ACC112 (cell line): ENCODE results near the gene PSME1.

Experiments
- H2AFZ ChIP-seq: fragments of 200-600 bp; sonication (generic); one replicate; pipeline ENCODE4 v1.6.0; 2017; ENCODE audit warnings: antibody characterized with exemption, low read length; ENCODE audit not compliant: unreplicated experiment
- H3K27ac ChIP-seq: fragments of 200-600 bp; sonication (generic); 2 replicates; pipeline ENCODE4 v1.5.1; 2014; ENCODE audit warnings: low read depth, mild to moderate bottlenecking, antibody characterized with exemption, low read length, moderate library complexity
- H3K27me3 ChIP-seq: fragments of 200-600 bp; sonication (generic); 2 replicates; pipeline ENCODE4 v1.6.1; 2014; ENCODE audit warnings: mild to moderate bottlenecking, antibody characterized with exemption, low read length, moderate library complexity, mixed read lengths; ENCODE audit not compliant: insufficient read depth
- H3K36me3 ChIP-seq: fragments of 200-600 bp; sonication (generic); 2 replicates; pipeline ENCODE4 v1.6.1; 2016; ENCODE audit warnings: mild to moderate bottlenecking, antibody characterized with exemption, low read length, moderate library complexity, mixed read lengths; ENCODE audit not compliant: insufficient read depth
- H3K4me1 ChIP-seq: fragments of 200-600 bp; sonication (generic); one replicate; pipeline ENCODE4 v1.6.1; 2016; ENCODE audit warnings: low read length, mixed read lengths; ENCODE audit not compliant: insufficient read depth, unreplicated experiment, control insufficient read depth
- H3K4me3 ChIP-seq: fragments of 200-600 bp; sonication (generic); 2 replicates; pipeline ENCODE4 v1.5.1; 2014; ENCODE audit warnings: mild to moderate bottlenecking, low read depth, low read length
- H3K79me2 ChIP-seq: fragments of 200-600 bp; sonication (generic); one replicate; pipeline ENCODE4 v1.6.0; 2016; ENCODE audit warnings: low read length; ENCODE audit not compliant: control insufficient read depth, unreplicated experiment, insufficient read depth

Gene PSME1

DNA sequence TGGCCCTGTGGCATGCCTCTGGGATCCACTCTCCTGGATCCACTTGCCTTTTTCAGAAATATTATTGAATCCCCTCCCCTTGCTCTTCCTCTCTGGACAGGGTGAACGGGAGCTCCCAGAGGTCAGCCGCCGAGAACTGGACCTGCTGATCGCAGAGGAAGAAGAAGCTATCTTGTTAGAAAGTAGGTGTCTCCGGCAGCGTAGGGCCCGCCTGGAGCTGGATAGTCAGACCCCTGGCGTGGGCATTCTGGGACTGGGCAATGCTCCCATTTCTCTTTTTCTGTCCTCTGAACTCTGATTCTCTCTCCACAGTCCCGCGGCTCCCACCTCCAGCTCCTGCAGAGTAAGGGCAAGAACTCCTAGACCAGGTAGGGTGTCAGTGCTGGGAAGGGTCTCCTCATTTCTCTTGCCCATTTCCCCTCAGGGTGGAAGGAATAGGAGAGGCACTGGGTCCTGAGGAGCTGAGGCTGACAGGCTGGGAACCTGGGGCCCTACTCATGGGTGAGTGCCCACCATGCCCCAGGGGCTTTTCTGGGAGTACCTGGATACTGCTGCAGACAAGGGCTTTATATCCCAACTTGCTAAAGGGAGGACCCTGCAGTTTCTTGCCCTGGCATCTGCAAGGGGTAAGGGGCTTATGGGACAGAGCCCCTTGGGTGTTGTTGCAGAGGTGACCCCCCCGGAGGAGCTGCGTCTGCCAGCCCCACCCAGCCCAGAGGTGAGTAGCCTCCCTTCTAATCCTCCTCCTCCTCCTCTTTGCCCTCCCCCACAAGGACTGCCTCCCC is 41.2 kb downstream of the PSME1 start:
- no peak overlapping the region for H3K4me3 ChIP-seq
- H3K27me3 ChIP-seq: no peaks in the 10 kb centered on the region
- no peaks in the 10 kb centered on the region for H3K79me2 ChIP-seq
- no peak overlapping the region for H3K27ac ChIP-seq
- no peak overlapping the region for H2AFZ ChIP-seq
- peaks cover 29% of the 10 kb centered on the region for H3K36me3 ChIP-seq
- no peaks in the 10 kb centered on the region for H3K4me1 ChIP-seq

DNA sequence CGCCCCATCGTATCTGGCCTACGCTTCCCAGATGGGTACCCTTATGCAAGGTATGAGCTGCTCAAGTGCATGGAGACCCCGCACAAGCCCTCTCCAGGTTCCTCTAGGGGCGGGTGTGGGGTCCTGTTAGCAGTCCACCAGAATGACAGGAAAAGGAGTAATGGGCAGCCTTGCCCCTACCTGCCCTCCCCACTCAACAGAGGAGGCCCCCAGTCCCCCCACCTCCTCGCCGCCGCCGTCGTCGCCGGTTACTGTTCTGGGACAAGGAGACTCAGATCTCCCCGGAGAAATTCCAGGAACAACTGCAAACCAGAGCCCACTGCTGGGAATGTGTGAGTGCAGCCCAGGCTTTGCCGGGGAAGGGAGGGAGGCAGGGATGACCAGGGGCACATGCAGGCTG is 41.9 kb downstream of the PSME1 start:
- Histone ChIP-seq H3K4me3 (no peak overlapping the region), H2AFZ (no peak overlapping the region), H3K27ac (no peak overlapping the region), H3K36me3 (peaks cover 25% of the 10 kb centered on the region), H3K27me3 (no peaks in the 10 kb centered on the region), H3K79me2 (no peaks in the 10 kb centered on the region), H3K4me1 (no peaks in the 10 kb centered on the region)

DNA sequence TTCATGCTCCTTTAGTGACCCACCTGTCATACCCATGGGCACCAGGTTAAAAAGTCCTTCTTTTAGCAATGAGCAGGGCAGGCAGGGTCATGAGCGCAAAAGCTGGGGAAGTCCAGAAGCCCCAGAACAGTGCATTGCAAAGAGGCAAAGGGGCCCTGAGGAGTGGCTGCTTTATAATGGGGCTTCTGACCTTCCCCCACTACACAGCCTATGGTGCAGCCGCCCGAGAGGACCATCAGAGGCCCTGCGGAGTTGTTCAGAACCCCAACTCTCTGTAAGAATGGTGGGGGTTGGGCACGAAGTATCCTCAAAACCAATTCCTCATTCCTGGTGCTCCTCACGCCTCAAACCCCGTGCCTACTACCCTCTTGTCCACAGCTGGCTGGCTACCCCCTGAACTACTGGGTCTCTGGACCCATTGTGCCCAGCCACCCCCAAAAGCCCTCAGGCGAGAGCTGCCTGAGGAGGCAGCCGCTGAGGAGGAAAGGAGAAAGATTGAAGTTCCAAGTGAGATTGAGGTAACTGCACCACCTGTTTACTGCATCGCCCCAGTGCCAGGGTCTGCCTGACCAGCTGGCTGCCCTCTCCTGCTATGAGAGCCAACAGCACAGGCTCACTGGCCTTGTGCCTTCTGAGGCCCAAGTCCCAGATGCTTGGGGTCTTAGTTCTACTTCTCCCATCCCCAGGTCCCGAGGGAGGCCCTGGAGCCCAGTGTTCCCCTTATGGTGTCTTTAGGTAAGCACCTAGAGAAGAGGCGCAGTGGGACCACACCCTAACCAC is 42.6 kb downstream of the PSME1 start:
- Histone ChIP-seq H3K27me3 (no peaks in the 10 kb centered on the region), H2AFZ (no peak overlapping the region), H3K79me2 (no peaks in the 10 kb centered on the region), H3K4me1 (no peaks in the 10 kb centered on the region), H3K36me3 (peaks cover 18% of the 10 kb centered on the region), H3K27ac (no peak overlapping the region), H3K4me3 (no peak overlapping the region)

DNA sequence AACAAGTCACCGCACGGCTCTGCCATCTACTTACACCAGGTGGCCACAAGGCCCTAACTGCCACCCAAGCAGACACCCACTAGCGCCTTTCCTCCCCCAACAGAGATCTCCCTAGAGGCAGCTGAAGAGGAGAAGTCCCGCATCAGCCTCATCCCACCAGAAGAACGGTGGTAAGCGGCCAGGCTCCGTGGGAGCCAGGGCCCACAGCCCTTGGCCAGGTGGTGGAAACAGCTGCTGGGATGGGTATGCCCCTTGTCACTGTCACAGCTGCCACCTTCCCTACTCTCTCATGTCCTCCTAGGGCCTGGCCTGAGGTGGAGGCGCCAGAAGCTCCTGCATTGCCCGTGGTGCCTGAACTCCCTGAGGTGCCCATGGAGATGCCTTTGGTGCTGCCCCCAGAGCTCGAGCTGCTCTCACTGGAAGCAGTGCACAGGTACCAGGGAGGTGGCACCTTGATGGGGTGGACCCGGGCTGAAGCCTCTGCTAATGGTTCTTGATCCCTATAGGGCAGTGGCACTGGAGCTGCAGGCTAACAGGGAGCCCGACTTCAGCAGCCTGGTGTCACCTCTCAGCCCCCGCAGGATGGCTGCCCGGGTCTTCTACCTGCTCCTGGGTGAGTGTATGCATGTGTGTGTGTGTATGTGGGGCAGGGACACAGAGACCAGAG is 43.4 kb downstream of the PSME1 start:
- Histone ChIP-seq H3K4me1 (no peaks in the 10 kb centered on the region), H3K27ac (peak overlapping the region; percentile 15; the same call in 1 of the 2 replicates), H3K36me3 (peaks cover 18% of the 10 kb centered on the region), H3K79me2 (no peaks in the 10 kb centered on the region), H3K4me3 (no peak overlapping the region), H3K27me3 (no peaks in the 10 kb centered on the region), H2AFZ (no peak overlapping the region)

DNA sequence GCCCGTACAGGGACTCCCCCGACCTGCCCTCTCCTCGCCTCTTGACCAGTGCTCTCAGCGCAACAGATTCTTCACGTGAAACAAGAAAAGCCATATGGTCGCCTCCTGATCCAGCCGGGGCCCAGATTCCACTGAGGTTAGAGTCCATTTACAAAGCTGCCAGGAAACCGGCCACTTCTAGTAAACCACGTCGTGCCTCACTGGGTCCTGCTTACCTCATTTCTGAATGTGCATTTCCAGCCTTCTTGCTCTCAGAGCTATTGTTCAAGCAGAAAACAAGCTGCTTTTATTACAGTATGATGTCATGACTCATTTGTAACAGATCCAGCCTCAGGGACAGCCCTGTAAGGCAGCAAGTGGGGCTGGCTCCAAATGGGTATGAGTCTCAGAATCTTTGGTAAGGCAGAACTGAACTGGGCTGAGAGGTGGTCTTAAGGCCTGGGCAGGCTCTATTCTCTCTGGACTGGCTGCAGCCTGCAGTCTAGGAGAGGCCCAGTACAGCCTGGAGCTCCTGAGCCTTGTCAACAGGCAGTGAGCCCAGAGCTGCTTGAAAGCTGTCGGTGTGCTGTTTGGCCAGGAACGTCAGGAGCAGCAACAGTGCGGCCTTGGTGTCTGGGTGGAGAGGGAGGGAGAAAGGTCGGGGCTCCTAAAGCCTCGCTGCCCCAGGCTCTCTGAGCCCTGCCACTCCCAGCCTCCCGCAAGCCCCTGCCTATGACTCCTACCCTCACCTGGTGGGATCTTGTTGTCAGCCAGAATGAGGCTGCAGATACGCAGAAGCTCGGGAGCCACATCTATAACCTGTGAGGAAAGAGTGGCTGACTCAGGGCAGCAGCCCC is 44.2 kb downstream of the PSME1 start:
- Histone ChIP-seq H3K27ac (peak overlapping the region; percentile 15; the same call in 1 of the 2 replicates), H3K79me2 (no peaks in the 10 kb centered on the region), H3K27me3 (no peaks in the 10 kb centered on the region), H3K36me3 (peaks cover 14% of the 10 kb centered on the region; the same call in 1 of the 2 replicates), H3K4me1 (no peaks in the 10 kb centered on the region), H3K4me3 (no peak overlapping the region), H2AFZ (no peak overlapping the region)

DNA sequence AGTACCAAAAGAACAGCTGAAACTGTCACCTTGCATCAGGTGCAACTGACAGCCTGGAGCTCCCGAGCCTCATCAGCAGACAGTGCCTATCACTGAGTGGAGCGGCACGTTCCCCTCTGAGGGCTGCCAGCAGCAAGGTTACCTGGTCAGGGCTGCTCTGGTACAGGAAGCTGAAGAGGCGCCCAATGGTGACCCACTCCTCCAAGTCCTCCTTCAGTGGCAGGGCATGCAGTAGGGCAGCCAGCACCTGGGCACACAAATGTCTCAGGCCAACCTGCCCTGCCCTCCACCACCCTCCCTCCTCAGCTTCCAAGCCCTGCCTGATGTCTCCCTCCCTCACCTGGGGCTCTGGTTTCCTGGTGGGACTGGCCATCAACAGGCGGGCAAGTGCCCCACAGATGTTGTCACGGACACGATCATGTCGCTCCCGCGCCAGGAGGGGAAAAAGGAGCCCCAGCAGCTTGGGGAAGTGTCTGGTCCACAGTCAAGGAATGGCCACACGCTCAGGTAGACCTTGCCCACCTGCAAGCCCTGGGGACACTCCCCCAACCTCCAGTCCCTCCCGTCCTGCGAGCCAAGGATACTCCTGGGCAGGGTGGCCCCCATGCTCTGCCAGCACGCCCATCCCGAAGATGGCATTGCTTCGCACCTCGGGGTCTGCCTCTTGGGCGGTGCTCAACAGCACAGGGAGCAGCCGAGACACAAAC is 45.5 kb downstream of the PSME1 start:
- H3K36me3 ChIP-seq: peaks cover 13% of the 10 kb centered on the region; the same call in 1 of the 2 replicates
- H3K27ac ChIP-seq: no peak overlapping the region
- no peaks in the 10 kb centered on the region for H3K27me3 ChIP-seq
- H2AFZ ChIP-seq: no peak overlapping the region
- H3K4me3 ChIP-seq: no peak overlapping the region
- H3K79me2 ChIP-seq: no peaks in the 10 kb centered on the region
- H3K4me1 ChIP-seq: no peaks in the 10 kb centered on the region

DNA sequence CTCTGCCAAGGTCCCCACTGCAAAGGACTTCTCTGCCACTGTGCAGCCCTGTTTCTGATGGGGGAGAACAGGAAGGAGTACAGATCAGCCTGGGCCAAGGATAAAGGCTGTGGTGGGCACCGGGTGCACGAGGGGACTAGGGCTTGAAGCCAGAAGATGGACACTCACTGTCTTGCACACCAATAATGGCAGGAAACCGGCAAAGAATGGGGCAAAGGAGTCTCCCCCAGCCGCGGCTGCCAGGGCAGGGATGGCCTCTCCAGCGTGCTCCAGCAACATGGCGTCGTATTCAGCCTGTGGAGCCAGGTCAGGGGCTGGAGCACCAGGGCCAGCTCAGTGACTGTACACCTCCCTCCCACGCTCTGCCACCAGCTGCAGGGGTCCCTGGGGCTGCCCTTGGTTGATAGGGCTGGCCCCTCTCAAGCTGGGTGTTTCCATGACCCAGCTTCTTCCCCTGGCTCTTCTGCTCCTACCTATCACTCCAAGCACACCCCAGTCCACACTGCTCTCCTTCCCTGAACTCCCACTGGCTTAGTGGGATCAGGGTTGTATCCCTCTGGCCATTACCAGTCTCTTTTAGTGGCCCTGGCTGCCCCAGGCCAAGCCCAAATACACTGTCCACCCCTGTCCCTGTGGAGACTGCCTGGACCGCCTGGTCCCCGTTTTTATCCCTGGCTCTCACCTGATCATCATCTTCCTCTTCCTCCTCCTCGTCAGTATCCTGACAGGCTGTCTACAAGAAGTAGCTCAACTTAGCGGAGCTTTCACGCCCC is 46.3 kb downstream of the PSME1 start:
- H3K36me3 ChIP-seq: peaks cover 9% of the 10 kb centered on the region; the same call in 1 of the 2 replicates
- H3K27me3 ChIP-seq: no peaks in the 10 kb centered on the region
- H3K27ac ChIP-seq: no peak overlapping the region
- no peak overlapping the region for H2AFZ ChIP-seq
- peaks cover 7% of the 10 kb centered on the region for H3K79me2 ChIP-seq
- no peak overlapping the region for H3K4me3 ChIP-seq
- H3K4me1 ChIP-seq: no peaks in the 10 kb centered on the region

DNA sequence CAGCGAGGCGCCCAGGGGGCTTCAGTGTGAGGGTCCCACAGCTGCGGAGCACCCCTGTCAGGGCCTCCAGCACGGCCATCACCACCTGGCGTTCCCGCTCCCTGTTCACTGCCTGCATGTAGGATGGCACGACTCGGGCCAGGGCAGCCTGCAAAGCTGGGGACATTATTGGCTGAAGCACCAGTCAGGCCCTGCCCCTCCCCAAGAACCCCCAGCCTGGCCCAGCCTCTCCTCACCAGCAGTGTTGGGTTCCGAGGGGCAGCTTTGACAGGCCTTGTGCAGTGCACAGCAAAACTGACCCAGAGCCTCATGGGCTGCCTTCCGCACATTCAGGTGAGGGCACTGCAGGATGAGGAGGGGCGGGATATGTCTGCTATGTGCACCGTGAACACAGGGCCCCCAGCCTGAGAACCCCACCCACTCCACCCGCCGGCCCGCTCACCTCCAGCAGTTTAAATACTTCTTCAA is 47.1 kb downstream of the PSME1 start:
- Histone ChIP-seq H3K79me2 (peaks cover 11% of the 10 kb centered on the region), H3K36me3 (peaks cover 7% of the 10 kb centered on the region; the same call in 1 of the 2 replicates), H3K27ac (no peak overlapping the region)

More for the DNA sequence above, 47.1 kb downstream of the PSME1 start:
- Histone ChIP-seq H2AFZ (no peak overlapping the region), H3K4me1 (peaks cover 6% of the 10 kb centered on the region), H3K4me3 (no peak overlapping the region), H3K27me3 (no peaks in the 10 kb centered on the region)
